AG04450 (cell line): ENCODE data around the gene BTNL2. TPM values are rescaled to one million over a fixed set of nuclear protein-coding genes. Genes with fewer than 3 reads are reported as not detected.
A peak's percentile ranks its signal among the peaks of the same experiment; 100 is the strongest.

Experiments used
- CTCF ChIA-PET: fragments of 300-600, 350-600 bp; formaldehyde crosslinking; extraction: SDS; loops from one replicate; lab custom pipeline; 2022; ENCODE audit warnings: antibody characterized with exemption, inconsistent platforms; lab: Charles Lee
- POLR2A ChIA-PET: fragments of 350-600 bp; formaldehyde crosslinking; extraction: SDS; loops from one replicate; lab custom pipeline; 2021; ENCODE audit warnings: antibody characterized with exemption, inconsistent platforms; lab: Yijun Ruan, JAX
- DNase-seq: peaks from one replicate; pipeline ENCODE4 v3.0.0-alpha.2; 2011; ENCODE audit warnings: low read depth, low spot score
- H3K27ac ChIP-seq: one replicate; pipeline ENCODE4 v1.5.1; 2012; ENCODE audit warnings: low read depth, low read length, control low read depth
- H3K27me3 ChIP-seq: one replicate; pipeline ENCODE4 v1.6.0; 2012; ENCODE audit warnings: low read length; ENCODE audit not compliant: control insufficient read depth, insufficient read depth
- H3K4me3 ChIP-seq: 2 replicates; pipeline ENCODE4 v1.5.1; 2011; ENCODE audit warnings: mild to moderate bottlenecking, low read depth, low read length, control low read depth
- H3K9me3 ChIP-seq: 2 replicates; pipeline ENCODE4 v1.5.1; 2012; ENCODE audit warnings: low read length; ENCODE audit not compliant: control insufficient read depth, insufficient read depth
- polyA plus RNA-seq: library from polyadenylated mRNA; depleted of rRNA; stranded (reverse); fragments of >200 nt; gene quantifications from 2 replicates; pipeline ENCODE4 v1.2.3, GENCODE V29; 2011
- TF ChIP-seq, protein P1 (sequence below): IDR thresholded peaks from 2 replicates; pipeline ENCODE4 v1.5.1; 2011; ENCODE audit warnings: low read depth, low read length, control low read depth, inconsistent platforms

Gene BTNL2
- polyA plus RNA-seq, 1 experiment = not detected

DNA sequence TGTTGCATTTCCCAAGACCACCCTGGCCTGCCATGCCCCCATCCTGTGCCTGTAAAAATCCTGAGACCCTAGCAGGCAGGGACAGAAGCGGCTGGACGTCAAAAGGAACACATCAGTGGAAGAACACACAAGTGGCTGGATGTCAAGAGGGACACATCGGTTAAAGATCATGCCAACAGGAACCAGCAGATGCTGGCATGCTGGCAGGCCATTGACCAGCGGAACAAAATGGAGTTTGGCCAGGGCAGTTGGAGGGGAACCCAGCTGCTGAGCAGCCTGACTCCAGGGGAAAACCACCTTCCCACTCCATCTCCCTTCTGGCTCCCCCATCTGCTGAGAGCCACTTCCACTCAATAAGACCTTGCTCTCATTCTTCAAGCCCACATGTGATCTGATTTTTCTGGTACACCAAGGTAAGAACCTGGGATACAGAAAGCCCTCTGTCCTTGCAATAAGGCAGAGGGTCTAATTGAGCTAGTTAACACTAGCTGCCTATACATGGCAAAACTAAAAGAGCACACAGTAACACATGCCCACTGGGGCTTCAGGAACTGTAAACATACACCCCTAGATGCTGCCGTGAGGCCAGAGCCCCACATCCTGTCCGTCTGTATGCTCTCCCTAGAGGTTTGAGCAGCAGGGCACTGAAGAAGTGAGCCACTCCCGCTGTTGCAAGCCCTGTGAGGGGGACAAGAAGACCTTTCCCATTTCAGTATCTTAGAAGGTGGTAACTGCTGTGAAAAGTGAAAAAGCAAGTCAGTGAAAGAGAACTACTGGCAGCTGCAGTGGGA lies 31.0 kb downstream of the BTNL2 start:
- Histone ChIP-seq H3K9me3 (no peaks in the 10 kb centered on the region), H3K4me3 (no peak overlapping the region), H3K27me3 (no peaks in the 10 kb centered on the region), H3K27ac (no peak overlapping the region)
- DNase-seq = no peak
- TF ChIP-seq, protein P1, sequence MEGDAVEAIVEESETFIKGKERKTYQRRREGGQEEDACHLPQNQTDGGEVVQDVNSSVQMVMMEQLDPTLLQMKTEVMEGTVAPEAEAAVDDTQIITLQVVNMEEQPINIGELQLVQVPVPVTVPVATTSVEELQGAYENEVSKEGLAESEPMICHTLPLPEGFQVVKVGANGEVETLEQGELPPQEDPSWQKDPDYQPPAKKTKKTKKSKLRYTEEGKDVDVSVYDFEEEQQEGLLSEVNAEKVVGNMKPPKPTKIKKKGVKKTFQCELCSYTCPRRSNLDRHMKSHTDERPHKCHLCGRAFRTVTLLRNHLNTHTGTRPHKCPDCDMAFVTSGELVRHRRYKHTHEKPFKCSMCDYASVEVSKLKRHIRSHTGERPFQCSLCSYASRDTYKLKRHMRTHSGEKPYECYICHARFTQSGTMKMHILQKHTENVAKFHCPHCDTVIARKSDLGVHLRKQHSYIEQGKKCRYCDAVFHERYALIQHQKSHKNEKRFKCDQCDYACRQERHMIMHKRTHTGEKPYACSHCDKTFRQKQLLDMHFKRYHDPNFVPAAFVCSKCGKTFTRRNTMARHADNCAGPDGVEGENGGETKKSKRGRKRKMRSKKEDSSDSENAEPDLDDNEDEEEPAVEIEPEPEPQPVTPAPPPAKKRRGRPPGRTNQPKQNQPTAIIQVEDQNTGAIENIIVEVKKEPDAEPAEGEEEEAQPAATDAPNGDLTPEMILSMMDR = no peak
- ChIA-PET CTCF (no interaction called here), POLR2A (interaction anchor here (0.6 kb wide), 1 partner anchor 1056 kb away, joined by 4 read pairs; no protein-coding TSS in a partner anchor)

DNA sequence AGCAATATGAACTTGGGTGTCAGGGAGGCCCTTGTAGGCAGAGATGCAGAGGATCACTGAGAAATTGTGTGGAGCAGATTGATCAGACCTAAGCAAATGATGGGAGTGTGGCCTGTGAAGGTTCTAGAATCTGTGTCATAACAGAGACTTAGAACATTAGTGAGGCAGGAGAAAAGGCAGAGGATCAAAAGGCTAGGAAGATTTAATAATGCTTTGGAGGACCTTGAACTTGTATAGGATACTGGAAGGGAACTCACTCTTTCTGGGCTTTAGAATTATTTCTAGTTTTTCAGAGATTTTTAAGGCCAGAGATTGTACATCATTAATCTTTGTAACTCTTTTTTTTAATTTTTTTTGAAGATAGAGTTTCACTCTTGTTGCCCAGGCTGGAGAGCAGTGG lies 35.2 kb downstream of the BTNL2 start, which contains the start of gene TSBP1:
TSS of gene TSBP1 (minus strand) at position 101 of the 400 bp plus-strand sequence. CDS start 197 bp downstream, outside the sequence.
- Histone ChIP-seq H3K27me3 (no peaks in the 10 kb centered on the region), H3K4me3 (no peak within 1 kb of the TSS), H3K27ac (no peak within 1 kb of the TSS), H3K9me3 (no peaks in the 10 kb centered on the region)
- CTCF ChIA-PET = no interaction called here
- POLR2A ChIA-PET = no interaction called here
- DNase-seq = no peak
- TF ChIP-seq, protein P1 = no peak

DNA sequence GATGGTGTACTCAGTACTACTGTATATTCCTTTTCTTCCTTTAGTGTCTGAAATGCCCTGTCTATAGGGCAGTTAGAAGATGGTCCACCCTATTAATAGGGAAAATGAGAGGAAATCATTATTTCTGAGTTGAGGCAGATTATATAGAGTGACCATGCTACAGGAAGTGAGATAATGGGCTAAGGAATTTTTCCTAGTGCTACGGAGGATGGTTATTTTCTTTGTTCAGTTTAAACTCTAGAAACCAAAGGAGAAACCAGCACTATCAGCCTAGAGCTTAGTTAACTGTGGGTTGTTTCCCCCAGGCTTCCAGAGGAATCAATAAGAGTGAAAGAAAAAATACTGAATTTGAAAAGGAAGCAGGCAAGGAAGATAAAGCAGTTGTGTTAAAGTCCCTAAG lies 35.8 kb downstream of the BTNL2 start:
- no peak overlapping the region for H3K4me3 ChIP-seq
- CTCF ChIA-PET = no interaction called here
- POLR2A ChIA-PET = no interaction called here

DNA sequence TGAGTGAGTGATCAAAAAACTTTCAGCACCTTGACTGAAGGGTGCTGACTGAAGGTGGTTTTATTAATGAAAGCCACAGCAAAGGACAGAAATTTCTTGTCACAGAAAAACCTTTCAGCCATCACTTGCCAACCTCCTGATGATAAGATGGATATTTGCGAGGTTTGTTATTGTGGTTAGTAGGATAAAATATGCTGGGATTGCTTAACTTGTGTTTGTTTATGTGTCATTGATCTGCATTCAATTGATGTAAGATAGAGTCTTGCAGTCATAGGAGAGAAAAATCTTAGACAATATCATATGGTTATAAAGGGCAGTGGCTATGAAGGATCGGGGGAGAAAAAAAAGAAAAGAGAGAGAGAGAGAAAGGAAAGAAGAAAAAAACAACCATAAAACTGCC lies 36.5 kb downstream of the BTNL2 start:
- ChIA-PET POLR2A (no interaction called here), CTCF (no interaction called here)
- TF ChIP-seq, protein P1 = no peak

More for the DNA sequence above, 35.8 kb downstream of the BTNL2 start:
- Histone ChIP-seq H3K27ac (no peak overlapping the region), H3K27me3 (no peaks in the 10 kb centered on the region), H3K9me3 (no peaks in the 10 kb centered on the region)
- TF ChIP-seq, protein P1 = no peak
- DNase-seq = no peak

DNA sequence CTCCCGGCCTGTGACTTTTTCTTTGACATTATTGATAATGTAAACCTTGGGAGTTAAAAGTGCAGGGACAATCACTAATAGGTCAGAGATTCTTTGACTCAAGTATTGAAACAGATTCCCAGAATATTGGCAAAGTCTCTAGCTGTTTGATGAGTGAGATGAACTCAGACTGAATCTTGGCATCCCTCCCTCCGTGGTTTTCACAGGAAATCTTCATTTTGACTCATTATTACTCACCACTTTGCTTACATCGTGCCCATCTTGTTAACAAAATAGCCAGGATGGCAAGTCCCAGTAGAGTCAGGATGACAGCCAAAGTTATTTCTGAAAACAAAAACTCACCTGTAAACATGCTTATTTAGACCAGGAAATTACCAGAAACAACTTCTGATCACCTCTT lies 37.3 kb downstream of the BTNL2 start:
- Histone ChIP-seq H3K4me3 (no peak overlapping the region), H3K27ac (no peak overlapping the region), H3K9me3 (no peaks in the 10 kb centered on the region), H3K27me3 (peaks cover 3% of the 10 kb centered on the region)
- TF ChIP-seq, protein P1 = no peak
- ChIA-PET CTCF (interaction anchor here (1.2 kb wide), 1 partner anchor 43 kb away, joined by 4 read pairs; no protein-coding TSS in a partner anchor), POLR2A (no interaction called here)
- DNase-seq = peak; percentile 13

More for the DNA sequence above, 36.5 kb downstream of the BTNL2 start:
- no peak overlapping the region for H3K4me3 ChIP-seq
- no peaks in the 10 kb centered on the region for H3K9me3 ChIP-seq
- DNase-seq = no peak
- peaks cover under 1% of the 10 kb centered on the region for H3K27me3 ChIP-seq
- H3K27ac ChIP-seq = no peak overlapping the region
